ENCODE data around the gene ARFIP2.

ARFIP2 gene

DNA sequence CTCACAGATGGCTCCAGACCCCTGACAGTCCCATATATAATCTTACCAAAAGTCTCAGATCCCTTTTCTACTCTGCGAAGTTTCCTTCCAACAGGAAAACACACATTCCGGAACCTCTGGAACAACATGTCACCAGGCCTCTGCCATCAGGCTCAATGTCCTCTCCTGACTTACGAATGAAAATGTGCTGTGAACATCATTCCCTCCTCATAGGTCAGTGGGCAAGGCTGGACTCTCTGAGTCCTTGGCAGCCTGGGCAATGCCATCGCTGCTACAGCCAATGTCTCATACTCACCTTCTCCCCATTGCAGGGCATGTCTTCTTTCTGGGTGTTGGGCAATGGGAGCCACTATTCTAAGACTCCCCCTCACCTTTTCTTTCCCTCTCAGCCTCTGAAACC is 38.7 kb downstream of the ARFIP2 start:
- H3K36me3 ChIP-seq (ENCODE audit: control insufficient read depth, insufficient read depth, low read length), result no peaks in the 10 kb centered on the region
- no peaks in the 10 kb centered on the region for H3K9me3 ChIP-seq (ENCODE audit: control insufficient read depth, insufficient read depth, low read length)
- peaks cover 3% of the 10 kb centered on the region; the same call in 1 of the 2 replicates for H3K4me1 ChIP-seq (ENCODE audit: control insufficient read depth, insufficient read depth, low read length)
- H3K27me3 ChIP-seq (ENCODE audit: control insufficient read depth, insufficient read depth, low read length), result no peaks in the 10 kb centered on the region
- no peak overlapping the region for H3K27ac ChIP-seq (ENCODE audit: low read depth, low read length)
- no peak overlapping the region for H3K9ac ChIP-seq (ENCODE audit: low read depth, low read length)
- H3K4me3 ChIP-seq (ENCODE audit: low read depth, low read length), result no peak overlapping the region

DNA sequence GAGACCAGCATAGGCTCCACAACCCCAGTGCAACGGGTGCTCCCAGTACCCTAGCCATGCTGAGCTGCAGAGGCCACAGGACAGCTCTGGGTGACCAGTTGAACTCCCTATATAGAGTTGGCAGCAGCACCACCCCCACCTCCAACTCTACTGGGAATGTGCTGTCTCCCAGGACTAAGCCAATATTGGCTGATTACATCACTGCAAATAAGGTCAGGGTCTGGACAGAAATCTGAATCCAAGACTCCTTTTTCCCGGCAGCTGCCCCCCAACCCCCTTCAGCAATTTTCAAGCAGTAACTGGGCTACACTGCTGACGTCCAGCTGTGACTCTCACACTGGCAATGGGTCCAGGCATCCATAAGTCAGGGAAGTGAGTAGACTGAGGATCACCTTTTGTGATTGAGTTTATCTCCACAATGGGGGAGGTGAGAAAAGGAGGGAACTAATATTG is 40.2 kb downstream of the ARFIP2 start, which contains the start of gene HPX:
HPX (minus strand) TSS at position 82 of the 453 bp plus-strand sequence; CDS start at position 58, 24 bp downstream.
- no peaks in the 10 kb centered on the region for H3K36me3 ChIP-seq (ENCODE audit: control insufficient read depth, insufficient read depth, low read length)
- H3K27ac ChIP-seq (ENCODE audit: low read depth, low read length), result peak within 1 kb of the TSS; percentile 65
- peaks cover 3% of the 10 kb centered on the region; the same call in 1 of the 2 replicates for H3K4me1 ChIP-seq (ENCODE audit: control insufficient read depth, insufficient read depth, low read length)
- no peak within 1 kb of the TSS for H3K4me3 ChIP-seq (ENCODE audit: low read depth, low read length)
- no peak within 1 kb of the TSS for H3K9ac ChIP-seq (ENCODE audit: low read depth, low read length)
- H3K9me3 ChIP-seq (ENCODE audit: control insufficient read depth, insufficient read depth, low read length), result no peaks in the 10 kb centered on the region
- no peaks in the 10 kb centered on the region for H3K27me3 ChIP-seq (ENCODE audit: control insufficient read depth, insufficient read depth, low read length)

DNA sequence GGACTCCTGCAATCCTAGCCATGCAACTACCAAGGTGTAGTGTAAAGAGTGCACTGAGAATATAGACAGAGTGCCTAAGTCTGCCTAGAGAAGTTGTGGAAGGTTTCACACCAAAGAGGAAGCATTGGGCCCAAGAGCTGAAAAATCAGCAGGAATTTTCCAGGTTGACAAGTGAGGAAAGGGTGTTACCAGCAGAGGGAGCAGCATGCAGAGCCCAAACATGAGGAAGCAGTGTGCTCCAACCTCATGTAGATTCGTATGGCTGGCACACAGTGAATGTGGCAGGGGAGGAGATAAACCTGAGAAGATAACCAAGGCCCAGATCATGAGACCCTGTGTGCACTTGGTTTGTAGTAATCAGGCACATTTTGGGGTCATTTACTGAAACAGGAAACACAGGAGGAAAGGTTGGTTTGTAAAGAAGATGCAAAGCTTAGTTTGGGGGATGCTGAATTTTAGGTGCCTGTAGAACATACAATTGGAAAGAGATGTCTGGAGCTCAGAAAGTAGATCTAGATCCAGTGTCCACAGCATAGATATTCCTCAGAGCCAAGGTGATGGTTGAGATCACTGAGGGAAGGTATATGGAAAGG is 42.1 kb downstream of the ARFIP2 start:
- Histone ChIP-seq H3K27ac (ENCODE audit: low read depth, low read length) (no peak overlapping the region), H3K4me3 (ENCODE audit: low read depth, low read length) (no peak overlapping the region), H3K9ac (ENCODE audit: low read depth, low read length) (no peak overlapping the region), H3K36me3 (ENCODE audit: control insufficient read depth, insufficient read depth, low read length) (no peaks in the 10 kb centered on the region), H3K9me3 (ENCODE audit: control insufficient read depth, insufficient read depth, low read length) (no peaks in the 10 kb centered on the region), H3K4me1 (ENCODE audit: control insufficient read depth, insufficient read depth, low read length) (peaks cover 3% of the 10 kb centered on the region; the same call in 1 of the 2 replicates), H3K27me3 (ENCODE audit: control insufficient read depth, insufficient read depth, low read length) (no peaks in the 10 kb centered on the region)

DNA sequence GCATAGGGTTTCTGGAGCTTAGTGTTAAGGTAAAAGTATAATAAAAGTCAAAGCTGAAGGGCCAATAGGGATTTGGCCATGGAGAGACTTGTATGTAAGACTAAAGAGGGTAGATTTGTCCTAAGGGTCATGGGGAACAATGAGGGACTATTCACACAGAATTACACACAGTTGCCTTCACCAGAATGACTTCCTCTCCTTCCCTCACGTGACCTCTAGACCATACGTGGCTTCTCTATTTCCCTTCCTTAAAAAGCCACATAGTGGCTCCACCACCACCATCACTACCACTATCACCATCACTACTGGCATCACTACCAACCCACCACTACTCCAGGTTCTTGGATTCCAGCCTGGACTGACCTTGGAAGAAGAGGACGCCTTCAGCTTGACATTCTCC is 43.1 kb downstream of the ARFIP2 start:
- no peaks in the 10 kb centered on the region for H3K4me1 ChIP-seq (ENCODE audit: control insufficient read depth, insufficient read depth, low read length)
- no peak overlapping the region for H3K9ac ChIP-seq (ENCODE audit: low read depth, low read length)
- no peaks in the 10 kb centered on the region for H3K27me3 ChIP-seq (ENCODE audit: control insufficient read depth, insufficient read depth, low read length)
- no peak overlapping the region for H3K27ac ChIP-seq (ENCODE audit: low read depth, low read length)
- H3K36me3 ChIP-seq (ENCODE audit: control insufficient read depth, insufficient read depth, low read length), result no peaks in the 10 kb centered on the region
- no peaks in the 10 kb centered on the region for H3K9me3 ChIP-seq (ENCODE audit: control insufficient read depth, insufficient read depth, low read length)
- no peak overlapping the region for H3K4me3 ChIP-seq (ENCODE audit: low read depth, low read length)

DNA sequence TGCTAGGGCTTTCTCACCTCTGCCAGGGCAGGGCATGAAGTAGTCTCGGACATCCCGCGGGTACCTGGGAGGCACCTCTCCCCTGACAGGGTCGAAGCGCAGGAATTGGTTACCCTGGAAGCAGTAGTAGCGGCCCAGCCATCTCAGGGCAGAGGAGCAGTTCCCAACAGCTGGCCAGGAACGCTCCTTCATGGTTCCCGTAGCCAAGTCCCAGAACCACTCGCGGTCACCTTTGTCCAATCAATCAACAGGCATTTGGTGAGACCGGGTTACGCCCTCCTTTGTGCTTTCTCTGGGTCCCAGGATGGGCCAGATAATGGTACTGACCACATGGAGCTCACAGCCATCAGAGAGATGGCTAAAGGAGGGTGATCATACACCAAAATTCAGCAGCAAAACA is 43.7 kb downstream of the ARFIP2 start:
- no peaks in the 10 kb centered on the region for H3K9me3 ChIP-seq (ENCODE audit: control insufficient read depth, insufficient read depth, low read length)
- no peak overlapping the region for H3K9ac ChIP-seq (ENCODE audit: low read depth, low read length)
- H3K4me1 ChIP-seq (ENCODE audit: control insufficient read depth, insufficient read depth, low read length), result no peaks in the 10 kb centered on the region
- no peak overlapping the region for H3K4me3 ChIP-seq (ENCODE audit: low read depth, low read length)
- no peaks in the 10 kb centered on the region for H3K36me3 ChIP-seq (ENCODE audit: control insufficient read depth, insufficient read depth, low read length)
- H3K27me3 ChIP-seq (ENCODE audit: control insufficient read depth, insufficient read depth, low read length), result no peaks in the 10 kb centered on the region
- no peak overlapping the region for H3K27ac ChIP-seq (ENCODE audit: low read depth, low read length)

DNA sequence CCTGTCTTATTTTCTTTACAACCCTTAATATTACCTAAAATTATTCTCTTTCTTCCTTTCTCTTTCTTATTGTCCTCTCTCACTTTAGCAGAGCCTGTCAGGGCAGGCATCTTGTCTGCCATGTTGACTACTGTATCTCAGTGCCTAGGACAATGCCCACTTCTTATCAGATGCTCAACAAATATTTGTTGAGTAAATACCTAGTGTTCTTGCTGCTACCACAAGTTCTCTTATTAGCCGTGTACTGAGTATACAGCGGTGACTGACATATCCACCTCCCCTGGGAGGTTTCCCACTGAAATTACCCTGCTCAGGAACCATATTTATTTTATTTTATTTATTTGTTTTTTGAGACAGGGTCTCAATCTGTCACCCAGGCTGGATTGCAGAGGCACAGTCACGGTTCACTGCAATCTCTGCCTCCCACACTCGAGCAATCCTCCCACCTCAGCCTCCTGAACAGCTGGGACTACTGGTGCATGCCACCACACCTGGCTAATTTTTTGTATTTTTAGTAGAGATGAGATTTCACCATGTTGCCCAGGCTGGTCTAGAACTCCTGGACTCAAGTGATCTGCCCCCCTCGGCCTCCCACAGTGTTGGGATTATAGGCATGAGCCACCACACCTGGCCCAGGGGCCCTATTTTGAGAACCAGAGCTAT is 47.0 kb downstream of the ARFIP2 start:
- H3K27ac ChIP-seq (ENCODE audit: low read depth, low read length), result no peak overlapping the region
- H3K27me3 ChIP-seq (ENCODE audit: control insufficient read depth, insufficient read depth, low read length), result no peaks in the 10 kb centered on the region
- no peaks in the 10 kb centered on the region for H3K4me1 ChIP-seq (ENCODE audit: control insufficient read depth, insufficient read depth, low read length)
- H3K4me3 ChIP-seq (ENCODE audit: low read depth, low read length), result no peak overlapping the region
- no peaks in the 10 kb centered on the region for H3K9me3 ChIP-seq (ENCODE audit: control insufficient read depth, insufficient read depth, low read length)
- no peak overlapping the region for H3K9ac ChIP-seq (ENCODE audit: low read depth, low read length)
- H3K36me3 ChIP-seq (ENCODE audit: control insufficient read depth, insufficient read depth, low read length), result no peaks in the 10 kb centered on the region

DNA sequence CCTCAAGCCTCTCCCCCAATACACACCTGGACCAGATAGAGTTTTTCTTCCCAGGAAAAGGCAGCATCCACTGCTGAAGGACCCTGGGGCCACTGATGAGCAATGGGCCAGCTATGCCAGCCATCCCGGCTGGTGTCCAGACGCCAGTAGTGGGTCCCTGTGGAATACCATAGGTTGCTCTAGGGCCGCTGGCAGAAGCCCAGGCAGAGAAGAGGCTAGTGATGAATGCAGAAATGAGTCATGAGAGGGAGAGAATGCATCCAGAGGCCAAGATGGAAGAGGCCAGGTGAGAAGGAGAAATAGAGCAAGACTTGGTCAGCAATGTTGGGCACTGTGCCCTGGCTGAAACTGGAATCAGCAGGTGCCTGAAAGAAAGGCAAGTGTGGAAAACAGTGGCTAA is 49.3 kb downstream of the ARFIP2 start:
- Histone ChIP-seq H3K4me1 (ENCODE audit: control insufficient read depth, insufficient read depth, low read length) (peaks cover 6% of the 10 kb centered on the region), H3K27ac (ENCODE audit: low read depth, low read length) (no peak overlapping the region), H3K27me3 (ENCODE audit: control insufficient read depth, insufficient read depth, low read length) (no peaks in the 10 kb centered on the region), H3K9ac (ENCODE audit: low read depth, low read length) (no peak overlapping the region), H3K9me3 (ENCODE audit: control insufficient read depth, insufficient read depth, low read length) (no peaks in the 10 kb centered on the region), H3K36me3 (ENCODE audit: control insufficient read depth, insufficient read depth, low read length) (no peaks in the 10 kb centered on the region), H3K4me3 (ENCODE audit: low read depth, low read length) (no peak overlapping the region)

DNA sequence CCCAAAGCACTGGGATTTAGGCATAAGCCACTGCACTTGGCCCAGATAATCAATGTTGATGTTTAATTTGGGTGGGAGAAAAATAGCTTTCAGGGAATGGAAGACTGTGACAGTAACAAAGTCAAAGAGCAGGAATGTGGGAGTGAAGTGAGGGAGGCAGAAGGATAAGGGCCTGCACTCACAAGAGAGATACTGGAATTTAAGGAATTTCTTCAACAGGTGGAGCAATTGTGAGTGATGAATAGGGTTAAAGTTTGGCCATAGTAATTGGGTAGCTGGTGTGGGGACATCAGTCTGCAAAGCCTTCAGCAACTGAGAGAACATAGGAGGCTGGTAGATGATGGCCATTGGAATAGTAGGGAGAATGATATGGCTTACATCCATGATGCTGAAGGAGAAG is 53.6 kb downstream of the ARFIP2 start:
- Histone ChIP-seq H3K4me1 (ENCODE audit: control insufficient read depth, insufficient read depth, low read length) (peaks cover 6% of the 10 kb centered on the region), H3K9me3 (ENCODE audit: control insufficient read depth, insufficient read depth, low read length) (no peaks in the 10 kb centered on the region), H3K27me3 (ENCODE audit: control insufficient read depth, insufficient read depth, low read length) (no peaks in the 10 kb centered on the region), H3K36me3 (ENCODE audit: control insufficient read depth, insufficient read depth, low read length) (no peaks in the 10 kb centered on the region), H3K9ac (ENCODE audit: low read depth, low read length) (no peak overlapping the region), H3K27ac (ENCODE audit: low read depth, low read length) (no peak overlapping the region), H3K4me3 (ENCODE audit: low read depth, low read length) (no peak overlapping the region)

Data from HUES48 (cell line).